Spinal cord (tissue), 10 donors: ENCODE measurements around the gene DTNBP1. TPM values are rescaled to one million over a fixed set of nuclear protein-coding genes. Genes with fewer than 3 reads are reported as not detected.

ENCODE experiments used
- DNase-seq, 6 donors: peaks; one replicate each; pipeline versions ENCODE4 v3.0.0 to v3.0.0-alpha.2; 2013 to 2015; ENCODE audit warnings: low spot score in 6 of 6, low read depth in 4 of 6
- H3K27ac ChIP-seq: one replicate; pipeline ENCODE4 v1.5.1; 2013; ENCODE audit warnings: low read depth, low read length, control low read depth
- H3K27me3 ChIP-seq: one replicate; pipeline ENCODE4 v1.6.1; 2013; ENCODE audit warnings: low read length; ENCODE audit not compliant: control insufficient read depth, insufficient read depth
- H3K36me3 ChIP-seq: one replicate; pipeline ENCODE4 v1.6.1; 2013; ENCODE audit warnings: low read length; ENCODE audit not compliant: control insufficient read depth, insufficient read depth
- H3K4me1 ChIP-seq: one replicate; pipeline ENCODE4 v1.6.1; 2013; ENCODE audit warnings: low read length; ENCODE audit not compliant: control insufficient read depth, insufficient read depth
- H3K4me3 ChIP-seq: one replicate; pipeline ENCODE4 v1.5.1; 2013; ENCODE audit warnings: low read depth, low read length, control low read depth
- H3K9me3 ChIP-seq: one replicate; pipeline ENCODE4 v1.6.1; 2013; ENCODE audit warnings: low read length; ENCODE audit not compliant: control insufficient read depth, insufficient read depth
- WGBS: methylation state at CpG from one replicate; pipeline ENCODE4 v1.1.5; 2013; ENCODE audit warnings: missing lambda C conversion rate; ENCODE audit not compliant: insufficient coverage; 5-methylcytosine and 5-hydroxymethylcytosine counted together
- polyA plus RNA-seq, 2 donors: library from polyadenylated mRNA; unstranded; fragments of 120-200 nt; gene quantifications; one replicate each; pipeline ENCODE4 v1.2.1, GENCODE V29; 2013; ENCODE audit not compliant: insufficient read length in 2 of 2
- total RNA-seq, 2 donors: library from RNA; depleted of rRNA in 1 of 2; stranded (reverse); fragments of 120-200 nt in 1 of 2; fragments of >200 nt in 1 of 2; gene quantifications; one replicate each; pipeline versions ENCODE4 v1.2.3 to v1.2.4, GENCODE V29; 2013 to 2014
- donor health status: healthy.

Gene DTNBP1
- total and polyA plus RNA-seq, 4 donors: 12.7 to 47.9 (median 33.8) TPM

DNA sequence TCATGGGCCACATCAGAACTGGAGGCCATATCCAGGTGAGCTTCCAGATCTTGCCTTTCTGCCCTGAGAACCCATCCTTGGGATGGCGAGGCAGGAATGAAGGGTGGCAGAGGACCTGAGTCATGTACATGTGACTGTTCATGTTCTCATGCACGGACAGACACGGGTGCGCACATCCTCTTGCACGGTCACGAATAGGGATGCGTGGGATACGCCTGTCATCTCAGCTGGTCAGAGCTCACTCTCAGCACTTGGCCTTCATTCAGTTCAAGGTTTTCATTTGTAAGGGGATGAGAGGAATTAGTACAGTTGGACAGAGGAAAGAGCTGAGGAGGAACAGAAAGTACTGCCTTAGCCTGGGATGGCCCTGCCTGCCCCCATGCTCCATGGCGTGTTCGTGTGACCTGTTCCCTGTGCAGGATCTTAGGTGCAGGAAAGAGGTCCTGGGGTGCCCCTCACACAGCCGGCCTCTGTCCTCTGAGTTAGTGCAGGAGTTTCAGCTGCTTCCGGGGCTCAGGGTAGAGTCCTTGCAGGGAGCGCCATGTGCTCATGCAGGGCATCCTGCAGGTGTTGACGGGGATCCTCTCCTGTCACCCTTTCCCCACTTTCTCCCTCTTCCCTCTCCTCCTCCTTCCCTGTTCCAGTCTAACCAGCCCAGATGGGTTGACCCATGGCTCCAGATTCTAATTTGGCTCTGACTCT lies 173.4 kb downstream of the DTNBP1 start:
- Histone ChIP-seq H3K9me3 (no peaks in the 10 kb centered on the region), H3K4me1 (peaks cover 13% of the 10 kb centered on the region), H3K27ac (no peak overlapping the region), H3K36me3 (peaks cover 27% of the 10 kb centered on the region), H3K4me3 (no peak overlapping the region), H3K27me3 (no peaks in the 10 kb centered on the region)
- DNase-seq: no peak
- 85% methylated on average over 14 of the region's 14 CpGs for WGBS

DNA sequence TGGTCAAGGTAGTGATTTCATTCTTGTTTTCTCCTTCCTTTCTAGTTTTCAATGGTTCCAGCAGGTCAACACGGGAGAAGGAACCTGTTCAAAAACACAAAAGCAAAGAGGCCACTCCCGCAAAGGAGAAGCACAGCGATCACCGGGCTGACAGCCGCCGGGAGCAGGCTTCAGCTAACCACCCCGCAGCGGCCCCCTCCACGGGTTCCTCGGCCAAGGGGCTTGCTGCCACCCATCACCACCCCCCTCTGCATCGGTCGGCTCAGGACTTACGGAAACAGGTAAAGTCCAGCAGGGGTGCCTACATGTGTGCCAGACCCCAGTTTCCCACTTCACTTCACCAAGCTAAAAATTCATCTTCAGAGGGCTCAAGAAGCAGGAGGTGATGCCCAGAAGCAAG lies 175.6 kb downstream of the DTNBP1 start:
- WGBS: 94% methylated on average over 13 of the region's 13 CpGs
- Histone ChIP-seq H3K36me3 (peaks cover 27% of the 10 kb centered on the region), H3K4me3 (no peak overlapping the region), H3K9me3 (no peaks in the 10 kb centered on the region), H3K4me1 (peaks cover 13% of the 10 kb centered on the region), H3K27ac (no peak overlapping the region), H3K27me3 (no peaks in the 10 kb centered on the region)
- DNase-seq: no peak

DNA sequence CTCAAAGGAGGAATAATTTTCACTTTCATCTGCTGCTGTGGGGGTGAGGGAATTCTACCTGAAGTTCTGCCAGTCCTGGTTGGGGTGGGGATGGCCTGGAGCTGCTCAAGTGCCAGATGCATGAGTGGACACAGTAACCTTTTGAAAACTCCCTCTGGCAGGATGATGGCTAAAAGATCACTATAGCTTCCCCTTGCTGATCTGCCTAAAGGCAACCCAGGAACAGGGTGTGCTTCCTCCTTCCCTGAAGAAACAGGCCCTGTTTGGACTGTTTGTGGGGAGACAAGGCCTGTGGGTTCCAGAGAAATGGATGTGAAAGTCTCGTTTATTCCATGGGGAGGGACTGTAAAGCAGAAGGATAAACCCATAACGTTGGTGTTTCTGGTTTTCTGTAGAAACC lies 176.9 kb downstream of the DTNBP1 start:
- DNase-seq: no peak
- peaks cover 27% of the 10 kb centered on the region for H3K36me3 ChIP-seq
- H3K9me3 ChIP-seq: no peaks in the 10 kb centered on the region
- peaks cover 4% of the 10 kb centered on the region for H3K4me1 ChIP-seq
- H3K27me3 ChIP-seq: no peaks in the 10 kb centered on the region
- H3K27ac ChIP-seq: no peak overlapping the region
- no peak overlapping the region for H3K4me3 ChIP-seq
- 71% methylated on average over 1 of the region's 2 CpGs for WGBS

DNA sequence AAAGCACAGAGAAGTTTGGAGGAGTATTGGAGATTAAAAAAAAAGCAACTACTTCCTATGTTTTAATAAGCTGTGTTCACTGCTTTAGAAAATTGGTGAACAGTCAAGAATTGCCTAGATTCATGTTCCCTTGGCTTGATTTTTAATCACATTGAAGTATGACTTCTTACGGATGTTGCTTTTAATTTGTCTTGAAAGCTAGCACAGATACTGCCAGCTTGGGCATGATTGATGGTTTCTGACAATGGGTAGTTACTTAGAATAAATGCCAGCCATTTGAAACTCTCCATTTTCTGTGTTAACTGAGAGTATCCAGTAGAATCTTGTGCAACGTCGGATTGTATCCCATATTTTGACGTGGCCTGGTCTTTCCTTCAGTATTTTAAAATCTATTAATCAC lies 178.0 kb downstream of the DTNBP1 start:
- no CpG with 5 or more reads among the region's 4 CpGs for WGBS
- H3K27ac ChIP-seq: no peak overlapping the region

DNA sequence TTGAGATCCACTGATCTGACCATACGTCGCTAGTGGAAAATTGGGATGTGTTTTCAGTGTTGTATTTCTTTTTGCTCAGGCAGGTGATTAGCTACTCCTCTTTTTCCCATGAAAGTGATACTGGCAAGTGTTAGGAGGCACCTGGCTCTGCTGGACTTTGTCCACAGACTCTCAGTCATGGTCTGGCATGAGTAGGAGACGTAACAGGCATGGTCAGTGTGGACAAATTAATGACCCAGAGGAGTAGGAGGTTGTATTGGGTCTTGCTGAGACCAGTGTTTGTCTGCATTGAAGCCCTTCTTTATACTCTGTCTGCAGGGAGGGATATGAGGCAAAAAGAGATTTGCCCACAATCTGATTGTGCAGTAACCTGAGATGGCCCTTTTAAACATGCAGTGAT lies 178.7 kb downstream of the DTNBP1 start:
- Histone ChIP-seq H3K27ac (no peak overlapping the region), H3K4me1 (peaks cover 4% of the 10 kb centered on the region), H3K27me3 (no peaks in the 10 kb centered on the region), H3K9me3 (no peaks in the 10 kb centered on the region), H3K4me3 (no peak overlapping the region), H3K36me3 (peaks cover 19% of the 10 kb centered on the region)
- DNase-seq: no peak
- 51% methylated on average over 3 of the region's 3 CpGs for WGBS

More for the DNA sequence above, 178.0 kb downstream of the DTNBP1 start:
- H3K27me3 ChIP-seq: no peaks in the 10 kb centered on the region
- H3K4me3 ChIP-seq: no peak overlapping the region
- peak in 1 of 6 donors; percentile 43 for DNase-seq
- peaks cover 26% of the 10 kb centered on the region for H3K36me3 ChIP-seq
- H3K4me1 ChIP-seq: peaks cover 4% of the 10 kb centered on the region
- H3K9me3 ChIP-seq: no peaks in the 10 kb centered on the region

DNA sequence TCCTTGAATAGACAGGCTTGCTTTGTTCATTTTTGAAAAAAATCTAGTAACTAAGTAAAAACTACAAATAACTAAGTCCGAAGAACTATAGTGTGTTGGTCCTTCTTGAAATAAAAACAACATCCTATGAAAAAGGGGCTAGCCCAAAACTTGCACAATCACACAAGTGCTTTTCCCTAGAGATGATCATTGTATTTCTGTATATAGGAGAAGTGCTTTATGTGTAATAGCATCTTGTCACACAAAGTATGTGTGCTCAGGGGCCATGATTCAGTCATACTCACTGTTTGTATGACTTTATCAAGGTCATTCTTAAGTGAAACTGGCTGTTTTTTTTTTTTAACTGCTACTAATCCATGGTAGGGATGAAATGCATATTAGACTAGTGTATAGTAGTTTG lies 179.8 kb downstream of the DTNBP1 start:
- no CpG with 5 or more reads among the region's 1 CpG for WGBS

DNA sequence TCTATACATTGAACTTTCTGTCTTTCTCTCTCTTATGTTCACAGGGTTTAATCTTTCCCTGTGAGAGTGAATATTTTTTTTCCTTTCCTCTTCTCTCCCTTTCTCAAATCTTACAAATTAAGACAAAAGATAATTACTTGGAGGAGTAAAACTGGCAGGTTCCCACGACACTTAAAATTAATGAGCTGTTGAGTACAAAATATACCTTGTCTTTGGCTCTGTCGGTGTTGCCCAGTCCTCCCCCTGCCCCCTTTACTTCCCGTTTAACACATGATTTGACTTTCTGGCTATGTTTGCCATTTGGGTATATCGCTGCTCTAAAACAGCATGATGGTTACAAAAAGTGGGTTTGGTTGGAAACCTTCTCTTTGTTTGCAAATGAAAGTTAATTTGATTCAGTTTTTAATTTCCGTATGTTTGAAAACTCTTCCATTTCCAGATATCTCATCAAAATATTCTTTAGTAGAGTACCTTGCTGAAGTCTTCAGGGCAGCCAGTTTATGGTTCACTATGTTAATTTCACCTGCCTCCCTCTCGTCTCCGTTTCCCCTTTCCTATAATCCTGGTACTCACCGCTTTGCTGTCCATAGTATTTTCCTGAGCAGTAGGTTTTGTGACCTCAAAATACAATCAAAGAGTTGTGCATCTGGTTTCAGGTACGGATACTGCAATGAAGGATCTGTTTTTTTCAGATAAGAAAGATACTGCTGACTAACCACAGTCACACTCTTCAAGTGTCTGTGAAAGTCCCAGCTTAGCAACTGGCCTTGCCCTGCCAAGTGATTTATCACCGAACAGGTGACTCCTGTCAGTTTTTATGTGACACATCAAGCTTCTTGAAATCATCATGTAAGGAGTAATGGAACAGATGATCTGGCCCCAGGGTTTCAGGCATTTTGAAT lies 181.2 kb downstream of the DTNBP1 start:
- DNase-seq: peak in 1 of 6 donors; percentile 62
- Histone ChIP-seq H3K36me3 (no peaks in the 10 kb centered on the region), H3K27ac (no peak overlapping the region), H3K27me3 (no peaks in the 10 kb centered on the region), H3K9me3 (no peaks in the 10 kb centered on the region), H3K4me3 (no peak overlapping the region), H3K4me1 (peaks cover 12% of the 10 kb centered on the region)
- WGBS: 70% methylated on average over 2 of the region's 10 CpGs

More for the DNA sequence above, 179.8 kb downstream of the DTNBP1 start:
- Histone ChIP-seq H3K27me3 (no peaks in the 10 kb centered on the region), H3K36me3 (peaks cover 8% of the 10 kb centered on the region), H3K27ac (no peak overlapping the region), H3K4me1 (peaks cover 9% of the 10 kb centered on the region), H3K4me3 (no peak overlapping the region), H3K9me3 (no peaks in the 10 kb centered on the region)
- DNase-seq: no peak

DNA sequence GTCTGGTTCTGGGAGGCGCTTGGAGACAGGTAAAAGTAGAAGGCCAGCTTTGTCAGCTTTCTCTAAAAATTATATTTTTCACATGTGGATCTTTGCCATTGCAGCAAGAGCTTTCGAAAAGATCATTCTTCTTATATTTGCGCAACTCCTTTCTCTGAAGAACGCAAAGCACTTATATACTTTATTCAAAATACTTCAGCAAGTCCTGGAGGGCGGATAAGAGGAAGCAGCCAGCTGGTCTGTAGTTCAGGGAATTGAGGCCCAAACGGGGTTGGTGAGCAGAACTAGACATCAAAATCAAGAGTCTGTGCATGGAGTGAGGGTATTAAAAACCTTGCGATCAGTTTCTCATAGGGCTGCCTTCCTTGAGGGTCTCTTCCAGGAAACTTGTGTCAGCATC lies 182.3 kb downstream of the DTNBP1 start:
- Histone ChIP-seq H3K9me3 (no peaks in the 10 kb centered on the region), H3K36me3 (no peaks in the 10 kb centered on the region), H3K27ac (no peak overlapping the region), H3K4me1 (peaks cover 12% of the 10 kb centered on the region), H3K4me3 (no peak overlapping the region), H3K27me3 (no peaks in the 10 kb centered on the region)
- WGBS: 74% methylated on average over 2 of the region's 7 CpGs
- no peak for DNase-seq

DNA sequence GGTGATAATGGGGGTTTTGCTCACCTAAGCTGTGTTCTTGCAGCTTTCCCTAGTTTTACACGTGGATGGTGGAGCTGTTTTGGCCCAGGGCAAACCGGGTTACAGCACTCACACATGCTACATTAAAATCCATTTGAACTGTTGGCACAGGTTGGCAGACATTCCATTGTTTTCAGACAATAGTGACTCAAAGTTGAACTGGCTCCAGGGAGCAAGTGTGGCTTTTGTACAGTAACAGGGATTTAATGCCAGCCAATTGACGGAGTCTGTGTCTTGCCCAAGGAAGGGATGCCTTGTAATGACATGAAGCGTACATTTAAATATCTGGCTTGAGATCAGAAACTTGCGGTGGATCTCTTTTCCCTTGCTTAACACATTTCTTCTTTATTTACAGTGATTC lies 183.1 kb downstream of the DTNBP1 start:
- WGBS: 25% methylated on average over 2 of the region's 5 CpGs
- no peaks in the 10 kb centered on the region for H3K9me3 ChIP-seq
- DNase-seq: peak in 2 of 6 donors; percentile 71 to 74
- H3K27me3 ChIP-seq: no peaks in the 10 kb centered on the region
- H3K27ac ChIP-seq: no peak overlapping the region
- peaks cover 4% of the 10 kb centered on the region for H3K36me3 ChIP-seq
- H3K4me1 ChIP-seq: peaks cover 16% of the 10 kb centered on the region
- no peak overlapping the region for H3K4me3 ChIP-seq
